Activated naive CD4-positive, alpha-beta T cell treated with anti-CD3 and anti-CD28 coated beads, Interleukin-2, amount 10 ng/mL, durations not matched to agents 7 days and 5 days (primary cell): Measurements from ENCODE around the gene MRPL53.
A peak's percentile ranks its signal among the peaks of the same experiment; 100 is the strongest.

Source experiments
- CTCF ChIA-PET: fragments of 350-600 bp; sonication (Branson Sonifier 250); formaldehyde crosslinking; loops from one replicate; lab custom pipeline; 2021; ENCODE audit warnings: antibody characterized with exemption; lab: Charles Lee
- DNase-seq: peaks from one replicate; pipeline ENCODE4 v3.0.0-alpha.2; 2020
- H3K27ac Mint-ChIP-seq: one replicate; pipeline ENCODE4 v1.8.0; 2021; ENCODE audit warnings: mild to moderate bottlenecking, moderate library complexity, mixed read lengths
- H3K27me3 Mint-ChIP-seq: one replicate; pipeline ENCODE4 v1.8.0; 2021; ENCODE audit warnings: mild to moderate bottlenecking, mixed read lengths
- H3K36me3 Mint-ChIP-seq: one replicate; pipeline ENCODE4 v1.8.0; 2021; ENCODE audit warnings: mixed read lengths
- H3K4me1 Mint-ChIP-seq: one replicate; pipeline ENCODE4 v1.8.0; 2021; ENCODE audit warnings: mixed read lengths
- H3K4me3 Mint-ChIP-seq: one replicate; pipeline ENCODE4 v1.8.0; 2021; ENCODE audit warnings: mild to moderate bottlenecking, moderate library complexity, mixed read lengths
- H3K9me3 Mint-ChIP-seq: one replicate; pipeline ENCODE4 v1.8.0; 2021; ENCODE audit warnings: mixed read lengths

The MRPL53 gene

DNA sequence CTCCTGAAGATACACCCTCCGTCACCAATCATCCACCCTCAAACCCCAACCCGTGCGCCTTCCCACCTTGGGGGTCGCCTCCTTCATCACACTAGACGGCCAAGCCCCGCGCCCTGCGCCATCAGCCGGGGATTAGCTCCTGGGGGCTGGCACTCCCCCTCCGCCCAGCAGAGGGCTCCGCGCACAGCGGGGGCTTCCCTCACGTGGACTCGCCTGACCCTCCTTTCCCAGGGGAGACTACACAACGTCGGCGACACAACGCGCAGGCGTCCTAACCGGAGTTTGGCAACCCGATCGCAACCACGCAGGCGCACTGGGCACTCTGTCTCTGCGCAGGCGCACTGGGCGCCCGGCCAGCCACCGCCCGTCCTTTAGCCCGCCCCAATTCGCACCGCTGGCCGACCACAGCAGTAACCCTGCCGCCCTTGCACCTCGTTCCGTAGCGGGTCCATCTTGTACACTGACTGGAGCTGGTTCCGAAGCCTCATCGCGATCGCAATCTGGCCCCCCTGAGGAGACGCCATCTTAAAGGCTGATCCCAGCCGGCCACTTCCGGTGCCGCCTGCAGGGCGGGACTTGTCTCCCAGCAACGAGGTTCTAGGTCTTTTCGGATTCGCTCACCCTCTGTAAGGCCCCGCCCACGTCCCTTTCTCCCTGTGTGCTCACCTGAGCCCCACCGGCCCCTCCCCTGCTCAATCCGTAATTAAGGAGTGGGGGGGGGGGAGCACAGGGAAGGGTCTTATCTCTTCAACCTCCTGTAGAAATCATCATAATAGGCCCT is 34.9 kb upstream of the MRPL53 start, which contains the start of gene PCGF1:
TSS of gene PCGF1 (minus strand) at position 551 of the 781 bp plus-strand sequence. CDS start at position 524, 27 bp downstream.
- CTCF ChIA-PET, result interaction anchor here (1.4 to 1.7 kb wide), 2 partner anchors 14 to 24 kb away, joined by 3 to 4 read pairs; partner anchors contain the start of genes CCDC142 and TTC31
- H3K9me3 Mint-ChIP-seq, result no peaks in the 10 kb centered on the region
- H3K4me1 Mint-ChIP-seq, result peaks cover 65% of the 10 kb centered on the region
- H3K36me3 Mint-ChIP-seq, result peaks cover 38% of the 10 kb centered on the region
- H3K4me3 Mint-ChIP-seq, result peak within 1 kb of the TSS; percentile 95
- H3K27me3 Mint-ChIP-seq, result peaks cover 77% of the 10 kb centered on the region
- H3K27ac Mint-ChIP-seq, result peak within 1 kb of the TSS; percentile 99
- DNase-seq, result peak; percentile 99

DNA sequence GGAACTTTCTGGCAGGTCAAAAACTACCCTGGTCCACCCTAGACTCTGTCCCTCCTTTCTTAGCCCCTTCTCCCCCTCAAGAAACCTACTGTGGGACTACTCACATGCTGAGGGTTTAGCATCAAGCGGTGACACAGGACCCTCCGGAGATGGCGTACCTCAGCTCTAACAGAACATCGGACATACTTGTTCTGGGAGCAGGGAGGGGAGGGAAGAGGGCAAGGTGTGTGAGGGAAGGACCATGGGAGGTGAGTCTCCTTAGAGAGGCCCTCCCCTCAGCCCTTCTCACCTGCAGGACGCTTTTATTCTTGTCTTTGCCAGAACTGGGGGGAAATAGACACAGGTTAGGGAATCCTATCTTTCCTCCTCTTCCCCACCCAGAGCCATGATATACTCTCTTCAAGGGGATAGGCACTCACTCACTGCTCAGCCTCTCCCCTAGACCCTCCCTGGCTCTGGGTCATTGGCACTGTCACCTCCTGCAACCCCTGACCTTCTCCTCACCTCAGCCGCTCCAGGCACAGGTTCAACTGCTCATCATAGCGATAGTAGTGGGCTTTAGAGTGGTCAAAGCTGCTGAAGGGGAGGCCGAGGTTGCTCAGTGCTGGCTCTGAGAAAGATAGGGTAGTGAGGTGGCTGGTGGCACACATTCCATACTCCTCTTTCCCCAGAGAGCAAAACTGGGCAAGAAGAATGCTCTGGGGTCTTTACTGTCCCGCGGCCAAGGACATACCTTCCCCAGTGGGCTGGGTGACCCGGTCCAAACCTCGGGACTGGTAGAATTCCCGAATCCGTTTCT is 33.2 kb upstream of the MRPL53 start:
- no peaks in the 10 kb centered on the region for H3K9me3 Mint-ChIP-seq
- H3K36me3 Mint-ChIP-seq, result peaks cover 42% of the 10 kb centered on the region
- no peak overlapping the region for H3K27ac Mint-ChIP-seq
- peaks cover 74% of the 10 kb centered on the region for H3K4me1 Mint-ChIP-seq
- no peak for DNase-seq
- peaks cover 77% of the 10 kb centered on the region for H3K27me3 Mint-ChIP-seq
- CTCF ChIA-PET, result interaction anchor here (1.7 to 2.5 kb wide), 2 partner anchors 23 to 79 kb away, joined by 4 to 11 read pairs; partner anchors contain the start of genes CCDC142 and TTC31
- H3K4me3 Mint-ChIP-seq, result no peak overlapping the region

GRCh38 chr2:74504591-74504990 is 32.1 kb upstream of the MRPL53 start:
- Mint-ChIP-seq H3K4me3 (peak overlapping the region; percentile 5), H3K27me3 (peaks cover 77% of the 10 kb centered on the region), H3K27ac (no peak overlapping the region), H3K9me3 (no peaks in the 10 kb centered on the region), H3K36me3 (peaks cover 42% of the 10 kb centered on the region), H3K4me1 (peaks cover 68% of the 10 kb centered on the region)
- no peak for DNase-seq
- CTCF ChIA-PET, result interaction anchor here (0.6 to 2.5 kb wide), 5 partner anchors 8 to 80 kb away, joined by 3 to 11 read pairs (median 4); partner anchors contain the start of genes CCDC142 and TTC31

DNA sequence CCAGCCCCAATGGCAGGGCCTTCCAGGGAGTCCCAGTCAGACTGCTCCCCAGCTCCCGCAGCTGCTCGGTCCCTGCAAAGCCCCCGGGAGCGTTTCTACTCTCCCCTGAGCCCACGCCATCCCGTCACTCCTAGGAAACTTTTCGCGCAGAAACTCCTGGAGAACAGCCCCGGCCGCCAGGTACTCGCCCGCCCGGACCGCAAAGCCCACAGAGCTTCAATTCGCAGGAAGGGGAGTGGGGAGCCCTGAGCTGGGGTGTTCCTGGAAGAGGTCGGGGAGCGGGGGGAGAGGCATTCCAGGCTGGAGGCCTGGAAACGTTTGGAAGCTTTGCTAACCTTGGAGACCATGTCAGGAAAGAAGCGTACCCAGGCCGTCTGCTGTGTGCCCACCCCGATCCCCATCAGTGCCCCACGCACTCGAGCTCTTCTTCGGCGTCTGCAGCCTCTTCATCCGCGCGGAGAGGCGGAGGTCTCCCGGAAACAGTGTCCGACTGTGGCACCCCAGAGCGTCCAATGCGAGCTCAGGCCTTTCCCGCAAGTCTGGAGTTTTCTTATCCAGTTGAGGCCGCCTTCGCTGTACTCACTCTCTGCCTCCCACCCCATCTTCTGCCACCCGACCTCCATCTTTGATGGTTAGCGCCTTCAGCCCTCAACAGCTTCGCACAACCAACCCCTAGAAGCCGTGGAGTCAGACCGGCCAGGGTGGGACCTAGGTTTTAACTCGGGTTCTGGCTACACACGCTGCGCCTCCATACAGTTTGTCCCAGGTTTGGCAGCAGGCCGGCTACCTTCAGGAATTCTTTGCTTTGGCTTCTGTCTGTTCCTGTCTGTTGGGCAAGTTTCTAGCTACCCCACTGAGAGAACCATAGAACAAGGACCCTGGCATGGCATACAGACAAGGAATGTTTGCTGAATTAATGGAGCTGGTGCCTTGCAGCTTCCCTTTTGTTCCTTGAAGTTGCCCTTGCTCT is 31.3 kb upstream of the MRPL53 start:
- Mint-ChIP-seq H3K4me3 (peak overlapping the region; percentile 61), H3K27me3 (peaks cover 80% of the 10 kb centered on the region), H3K4me1 (peaks cover 72% of the 10 kb centered on the region), H3K9me3 (no peaks in the 10 kb centered on the region), H3K36me3 (peaks cover 42% of the 10 kb centered on the region), H3K27ac (no peak overlapping the region)
- CTCF ChIA-PET, result interaction anchor here (0.6 to 2.5 kb wide), 9 partner anchors 7 to 90 kb away, joined by 3 to 11 read pairs (median 4); partner anchors contain the start of genes CCDC142 and TTC31
- DNase-seq, result no peak

DNA sequence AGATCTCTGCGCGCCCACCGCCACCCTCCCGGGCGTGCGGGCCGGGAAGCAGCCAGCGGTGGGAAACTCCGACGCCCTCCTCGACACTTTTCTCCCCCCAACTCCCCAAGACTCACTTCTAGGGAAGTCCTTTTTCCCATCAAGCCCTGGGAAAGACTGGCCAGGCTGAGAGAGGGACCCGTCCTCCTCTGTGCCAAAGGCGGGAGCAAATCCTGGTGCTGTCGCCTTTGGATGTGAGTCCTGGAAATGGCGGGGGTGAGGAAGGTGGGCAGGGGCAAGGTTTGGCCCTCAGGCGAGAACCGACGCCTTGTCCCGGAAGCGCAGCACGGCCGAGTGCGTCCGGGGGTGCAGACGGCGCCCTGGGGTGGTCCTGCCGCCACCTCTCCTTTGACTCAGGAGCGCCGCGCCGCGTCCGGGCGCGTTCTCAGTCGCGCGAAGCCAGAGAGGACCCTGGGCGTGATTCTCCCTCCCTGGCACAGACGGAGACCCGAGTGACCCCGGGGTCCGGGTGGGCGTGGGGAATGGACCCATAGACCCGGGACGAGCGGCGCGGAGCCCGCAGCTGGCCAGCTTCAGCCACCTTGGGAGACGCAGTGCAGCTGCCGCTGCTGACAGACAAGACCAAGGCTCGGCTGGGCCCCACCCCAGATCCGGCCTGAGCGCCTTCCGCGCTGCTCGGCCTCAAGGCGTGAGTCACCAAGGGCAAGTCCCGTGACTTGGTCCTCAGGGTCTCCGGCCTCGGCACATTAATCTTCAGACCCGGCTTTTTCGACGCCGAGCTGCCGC is 30.4 kb upstream of the MRPL53 start:
- DNase-seq, result peak; percentile 57
- peaks cover 38% of the 10 kb centered on the region for H3K36me3 Mint-ChIP-seq
- CTCF ChIA-PET, result interaction anchor here (0.7 to 2.5 kb wide), 7 partner anchors 10 to 89 kb away, joined by 3 to 11 read pairs (median 4); partner anchors contain the start of genes CCDC142 and TTC31
- peaks cover 80% of the 10 kb centered on the region for H3K27me3 Mint-ChIP-seq
- H3K4me1 Mint-ChIP-seq, result peaks cover 72% of the 10 kb centered on the region
- peak overlapping the region; percentile 61 for H3K4me3 Mint-ChIP-seq
- no peaks in the 10 kb centered on the region for H3K9me3 Mint-ChIP-seq
- no peak overlapping the region for H3K27ac Mint-ChIP-seq

- Mint-ChIP-seq H3K27ac (no peak overlapping the region), H3K36me3 (peaks cover 35% of the 10 kb centered on the region), H3K27me3 (peaks cover 80% of the 10 kb centered on the region), H3K4me3 (peak overlapping the region; percentile 61), H3K4me1 (peaks cover 71% of the 10 kb centered on the region), H3K9me3 (no peaks in the 10 kb centered on the region)
- DNase-seq, result no peak
- CTCF ChIA-PET, result interaction anchor here (2.6 kb wide), 1 partner anchor 30 kb away, joined by 11 read pairs; no protein-coding TSS in a partner anchor
Observed at GRCh38 chr2:74502147-74502719, 29.8 kb upstream of the MRPL53 start.

DNA sequence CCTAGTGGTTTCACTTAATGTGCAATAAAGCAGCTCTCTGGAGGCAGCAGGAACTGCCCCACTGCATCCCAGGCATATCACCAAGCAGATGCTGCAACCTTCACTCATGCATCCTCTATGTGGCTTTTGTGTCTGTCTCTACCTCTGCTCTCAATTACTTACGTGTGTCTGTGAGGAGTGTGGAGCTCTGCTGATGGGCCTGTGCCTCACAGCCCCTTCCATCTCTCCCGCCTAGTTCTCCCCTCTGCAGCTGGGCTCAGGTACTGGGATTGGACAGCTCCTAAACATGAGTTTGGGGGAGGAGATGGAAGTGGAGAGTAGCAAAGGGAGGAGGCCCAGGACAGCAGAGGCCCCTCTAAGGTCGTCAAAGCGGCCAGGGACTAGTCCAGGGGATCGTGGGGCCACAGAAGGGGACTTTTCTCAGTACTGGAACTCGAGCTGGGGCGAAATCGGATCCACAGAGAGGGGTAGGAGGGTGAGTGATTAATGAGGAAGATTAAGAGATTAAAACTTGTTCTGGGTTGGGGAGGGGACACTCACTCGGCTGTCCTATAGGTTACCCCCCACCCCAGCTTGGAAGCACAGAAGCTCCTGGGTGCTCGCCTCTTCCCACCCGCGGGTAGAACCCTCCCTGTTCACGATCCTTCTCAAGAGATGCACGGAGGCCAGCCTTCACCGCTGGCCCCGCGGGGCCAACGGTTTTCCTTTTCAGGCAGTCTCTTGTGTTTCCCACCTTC is 29.0 kb upstream of the MRPL53 start:
- peaks cover 64% of the 10 kb centered on the region for H3K4me1 Mint-ChIP-seq
- peaks cover 29% of the 10 kb centered on the region for H3K36me3 Mint-ChIP-seq
- peaks cover 85% of the 10 kb centered on the region for H3K27me3 Mint-ChIP-seq
- no peaks in the 10 kb centered on the region for H3K9me3 Mint-ChIP-seq
- H3K27ac Mint-ChIP-seq, result no peak overlapping the region
- CTCF ChIA-PET, result interaction anchor here (1.4 to 2.6 kb wide), 5 partner anchors 8 to 90 kb away, joined by 3 to 11 read pairs (median 5); partner anchors contain the start of gene TLX2
- peak overlapping the region; percentile 61 for H3K4me3 Mint-ChIP-seq
- DNase-seq, result no peak

DNA sequence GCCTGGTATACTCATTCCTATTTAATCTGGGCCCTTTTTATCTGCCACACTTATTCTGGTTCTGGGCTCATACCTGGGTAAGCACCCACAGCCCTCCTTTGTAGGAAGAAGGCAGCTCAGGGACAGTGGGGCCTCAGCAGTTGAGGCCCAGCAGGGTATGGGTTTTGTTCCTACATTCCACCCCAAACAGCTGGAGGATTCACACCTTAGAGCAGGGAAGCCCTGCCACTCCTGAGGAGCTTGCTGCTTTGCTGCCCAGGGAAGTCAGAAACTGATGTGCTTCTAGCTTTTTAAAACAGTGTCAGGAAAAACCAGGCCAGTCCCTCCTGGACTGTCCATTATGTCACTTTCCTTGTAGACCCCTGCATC is 28.1 kb upstream of the MRPL53 start:
- no peak overlapping the region for H3K27ac Mint-ChIP-seq
- H3K4me1 Mint-ChIP-seq, result peaks cover 58% of the 10 kb centered on the region
- H3K4me3 Mint-ChIP-seq, result no peak overlapping the region
- peaks cover 90% of the 10 kb centered on the region for H3K27me3 Mint-ChIP-seq
- CTCF ChIA-PET, result interaction anchor here (0.7 to 2.6 kb wide), 6 partner anchors 9 to 90 kb away, joined by 3 to 11 read pairs (median 4); partner anchors contain the start of genes CCDC142, TLX2 and TTC31
- H3K9me3 Mint-ChIP-seq, result no peaks in the 10 kb centered on the region
- DNase-seq, result no peak
- H3K36me3 Mint-ChIP-seq, result peaks cover 24% of the 10 kb centered on the region

GRCh38 chr2:74499940-74500577 is 27.6 kb upstream of the MRPL53 start:
- H3K4me1 Mint-ChIP-seq, result peaks cover 54% of the 10 kb centered on the region

GRCh38 chr2:74499267-74499939 is 26.9 kb upstream of the MRPL53 start, which contains the start of gene LBX2:
TSS of gene LBX2 (minus strand) at chr2:74499603. CDS start at chr2:74499537, 66 bp downstream.
- no peak within 1 kb of the TSS for H3K27ac Mint-ChIP-seq
- H3K9me3 Mint-ChIP-seq, result no peaks in the 10 kb centered on the region
- DNase-seq, result peak; percentile 52
- peak within 1 kb of the TSS; percentile 83 for H3K4me3 Mint-ChIP-seq
- H3K4me1 Mint-ChIP-seq, result peaks cover 48% of the 10 kb centered on the region
- peaks cover 14% of the 10 kb centered on the region for H3K36me3 Mint-ChIP-seq
- H3K27me3 Mint-ChIP-seq, result peaks cover 86% of the 10 kb centered on the region
- CTCF ChIA-PET, result interaction anchor here (1.6 to 2.6 kb wide), 2 partner anchors 33 to 92 kb away, joined by 3 to 11 read pairs; no protein-coding TSS in a partner anchor

More at GRCh38 chr2:74499940-74500577, 27.6 kb upstream of the MRPL53 start:
- no peak overlapping the region for H3K27ac Mint-ChIP-seq
- CTCF ChIA-PET, result interaction anchor here (0.7 to 2.6 kb wide), 6 partner anchors 10 to 91 kb away, joined by 3 to 11 read pairs (median 4); partner anchors contain the start of genes CCDC142, TLX2 and TTC31
- no peak overlapping the region for H3K4me3 Mint-ChIP-seq
- peaks cover 90% of the 10 kb centered on the region for H3K27me3 Mint-ChIP-seq
- peaks cover 19% of the 10 kb centered on the region for H3K36me3 Mint-ChIP-seq
- no peaks in the 10 kb centered on the region for H3K9me3 Mint-ChIP-seq
- no peak for DNase-seq
